HepG2 (cell line): ENCODE measurements around the gene VWA7. TPM values are rescaled to one million over a fixed set of nuclear protein-coding genes. Genes with fewer than 3 reads are reported as not detected.

Source experiments
- CBX2 ChIP-seq, 2 experiments: fragments of 200-600 bp in 1 of 2; sonication (generic); formaldehyde crosslinking in 1 of 2; IDR thresholded peaks; 2 replicates each; pipeline versions ENCODE4 v1.7.0 to v1.8.1; 2018 to 2022; ENCODE audit warnings: low read depth in 2 of 2, low read length in 1 of 2, mild to moderate bottlenecking in 1 of 2, missing genetic modification reagents in 1 of 2
- CSRNP1 ChIP-seq: sonication (generic); formaldehyde crosslinking; IDR thresholded peaks from 2 replicates; pipeline ENCODE4 v1.8.1; 2023; ENCODE audit warnings: mild to moderate bottlenecking, missing genetic modification reagents
- FOXC1 ChIP-seq: sonication (generic); formaldehyde crosslinking; IDR thresholded peaks from 2 replicates; pipeline ENCODE4 v1.8.0; 2022; ENCODE audit warnings: mild to moderate bottlenecking, missing genetic modification reagents, borderline replicate concordance
- ISL2 ChIP-seq: sonication (generic); formaldehyde crosslinking; IDR thresholded peaks from 2 replicates; pipeline ENCODE4 v1.5.0; 2020; ENCODE audit warnings: missing genetic modification reagents
- JDP2 ChIP-seq: sonication (generic); formaldehyde crosslinking; IDR thresholded peaks from 2 replicates; pipeline ENCODE4 v1.8.1; 2022; ENCODE audit warnings: missing genetic modification reagents, borderline replicate concordance
- KAT2B ChIP-seq: fragments of 150-350 bp; IDR thresholded peaks from 2 replicates; pipeline ENCODE4 v1.6.1; 2014; ENCODE audit warnings: low read depth, low read length, borderline replicate concordance
- KMT2B ChIP-seq: IDR thresholded peaks from 2 replicates; pipeline ENCODE4 v1.6.1; 2016; ENCODE audit warnings: missing genetic modification reagents, missing compliant biosample characterization
- MAFF ChIP-seq: IDR thresholded peaks from 2 replicates; pipeline ENCODE4 v1.6.1; 2011; ENCODE audit warnings: low read depth, low read length, improper control_type of control experiment
- MAZ ChIP-seq, 2 experiments: sonication (generic) in 1 of 2; formaldehyde crosslinking in 1 of 2; IDR thresholded peaks; 2 replicates each; pipeline versions ENCODE4 v1.5.0 to v1.6.1; 2012 to 2020; ENCODE audit warnings: low read depth in 2 of 2, mild to moderate bottlenecking in 2 of 2, borderline replicate concordance in 1 of 2, improper control_type of control experiment in 1 of 2, low read length in 1 of 2, missing genetic modification reagents in 1 of 2, moderate library complexity in 1 of 2
- MBD4 ChIP-seq: IDR thresholded peaks from 2 replicates; pipeline ENCODE4 v1.6.1; 2012; ENCODE audit warnings: low read length, inconsistent platforms, borderline replicate concordance
- MED8 ChIP-seq: sonication (generic); formaldehyde crosslinking; IDR thresholded peaks from 2 replicates; pipeline ENCODE4 v1.8.1; 2023; ENCODE audit warnings: mild to moderate bottlenecking, missing genetic modification reagents; ENCODE audit not compliant: insufficient replicate concordance
- MYPOP ChIP-seq: sonication (generic); formaldehyde crosslinking; IDR thresholded peaks from 2 replicates; pipeline ENCODE4 v1.8.1; 2023; ENCODE audit warnings: mild to moderate bottlenecking, moderate library complexity, missing genetic modification reagents
- NFE2L2 ChIP-seq: fragments of 150-350 bp; IDR thresholded peaks from 2 replicates; pipeline ENCODE4 v1.6.1; 2014; ENCODE audit warnings: low read length
- SNAPC2 ChIP-seq: sonication (generic); formaldehyde crosslinking; IDR thresholded peaks from 2 replicates; pipeline ENCODE4 v1.8.1; 2022; ENCODE audit warnings: mild to moderate bottlenecking, missing genetic modification reagents
- ZNF136 ChIP-seq: sonication (generic); formaldehyde crosslinking; IDR thresholded peaks from 2 replicates; pipeline ENCODE4 v1.8.1; 2022; ENCODE audit warnings: low read depth, mild to moderate bottlenecking, moderate library complexity, missing genetic modification reagents
- ZNF230 ChIP-seq: sonication (generic); formaldehyde crosslinking; IDR thresholded peaks from 2 replicates; pipeline ENCODE4 v1.4.0; 2020; ENCODE audit warnings: mild to moderate bottlenecking, missing genetic modification reagents
- ZNF317 ChIP-seq: sonication (generic); formaldehyde crosslinking; IDR thresholded peaks from 2 replicates; pipeline ENCODE4 v1.5.0; 2020; ENCODE audit warnings: mild to moderate bottlenecking, missing genetic modification reagents
- ZNF432 ChIP-seq: sonication (generic); formaldehyde crosslinking; IDR thresholded peaks from 2 replicates; pipeline ENCODE4 v1.5.0; 2020; ENCODE audit warnings: missing genetic modification reagents, mild to moderate bottlenecking, borderline replicate concordance
- ZNF556 ChIP-seq: sonication (generic); formaldehyde crosslinking; IDR thresholded peaks from 2 replicates; pipeline ENCODE4 v1.4.0; 2020; ENCODE audit warnings: mild to moderate bottlenecking, missing genetic modification reagents, borderline replicate concordance
- ZNF574 ChIP-seq: sonication (generic); formaldehyde crosslinking; IDR thresholded peaks from 2 replicates; pipeline ENCODE4 v1.4.0; 2020; ENCODE audit warnings: missing genetic modification reagents
- ZNF576 ChIP-seq: sonication (generic); formaldehyde crosslinking; IDR thresholded peaks from 2 replicates; pipeline ENCODE4 v1.4.0; 2020; ENCODE audit warnings: mild to moderate bottlenecking, missing genetic modification reagents
- ZNF615 ChIP-seq: sonication (generic); formaldehyde crosslinking; IDR thresholded peaks from 2 replicates; pipeline ENCODE4 v1.5.0; 2020; ENCODE audit warnings: mild to moderate bottlenecking, missing genetic modification reagents, borderline replicate concordance
- ZNF777 ChIP-seq: sonication (generic); formaldehyde crosslinking; IDR thresholded peaks from 2 replicates; pipeline ENCODE4 v1.4.0; 2020; ENCODE audit warnings: missing genetic modification reagents
- ZNF792 ChIP-seq: IDR thresholded peaks from 2 replicates; pipeline ENCODE4 v1.6.1; 2016
- ZSCAN29 ChIP-seq: sonication (generic); formaldehyde crosslinking; conservative IDR thresholded peaks from 2 replicates; pipeline ENCODE4 v1.4.0; 2020; ENCODE audit warnings: mild to moderate bottlenecking, missing genetic modification reagents
- polyA plus RNA-seq, 8 experiments: library from polyadenylated mRNA; depleted of rRNA in 3 of 8; stranded (reverse) in 7 of 8; unstranded in 1 of 8; fragments of >200 nt; fragmentation: Illumina TruSeq in 4 of 8; extraction: Trizol in 4 of 8; gene quantifications; 2 replicates each; pipeline versions ENCODE4 v1.2.1 to v1.2.3, GENCODE V29; 2011 to 2016; ENCODE audit warnings: low read depth in 4 of 8, missing spikeins in 1 of 8, mixed read lengths in 1 of 8; ENCODE audit not compliant: insufficient read depth in 1 of 8
- total RNA-seq, 5 experiments: library from RNA; depleted of rRNA; stranded (reverse); fragments of >200 nt; fragmentation: Illumina TruSeq; extraction: Trizol; gene quantifications; 2 replicates each; pipeline ENCODE4 v1.2.3, GENCODE V29; 2016; ENCODE audit warnings: low read depth in 1 of 5

The VWA7 gene
- total and polyA plus RNA-seq, 2 of the 13 experiments (the other 11 are each of a cell fraction or from before 2014, with no cell fraction given), result 0.86 to 3.3 TPM

GRCh38 chr6:31769684-31770371 is 7.3 kb downstream of the VWA7 start (continued):
- no peak for TF ChIP-seq ZNF576 (CRISPR knock-in tag)
- TF ChIP-seq ZNF615 (CRISPR knock-in tag), result no peak
- TF ChIP-seq MAZ (IDR thresholded peaks at IDR 0.05; ENCODE audit: borderline replicate concordance, low read depth, low read length), result no peak
- TF ChIP-seq MAZ (CRISPR knock-in tag; IDR thresholded peaks at IDR 0.05; ENCODE audit: low read depth), result peak; percentile 89
- 0 out of 2 replicates have a peak, but pooled peaks have one; percentile 19 for TF ChIP-seq ISL2 (CRISPR knock-in tag)
- TF ChIP-seq ZSCAN29 (CRISPR knock-in tag), result 0 out of 2 replicates have a peak, but pooled peaks have one; percentile 25
- TF ChIP-seq ZNF136 (CRISPR knock-in tag), result no peak
- TF ChIP-seq MAFF, result no peak
- TF ChIP-seq ZNF792 (CRISPR knock-in tag), result 0 out of 2 replicates have a peak, but pooled peaks have one; percentile 32
- no peak for TF ChIP-seq ZNF574
- peak; percentile 43 for TF ChIP-seq MED8 (CRISPR knock-in tag)
- TF ChIP-seq ZNF556 (CRISPR knock-in tag), result no peak
- TF ChIP-seq ZNF230 (CRISPR knock-in tag), result no peak
- TF ChIP-seq ZNF317 (CRISPR knock-in tag), result no peak
- TF ChIP-seq CSRNP1 (CRISPR knock-in tag), result no peak
- TF ChIP-seq MBD4, result no peak
- 0 out of 2 replicates have a peak, but pooled peaks have one; percentile 47 for TF ChIP-seq FOXC1 (CRISPR knock-in tag)
- TF ChIP-seq CBX2 (IDR thresholded peaks at IDR 0.05; ENCODE audit: low read depth, low read length), result no peak
- TF ChIP-seq CBX2 (CRISPR knock-in tag; IDR thresholded peaks at IDR 0.05; ENCODE audit: low read depth), result no peak
- no peak for TF ChIP-seq ZNF777 (CRISPR knock-in tag)
- TF ChIP-seq KAT2B, result no peak
- TF ChIP-seq ZNF432 (CRISPR knock-in tag), result no peak
- TF ChIP-seq JDP2 (CRISPR knock-in tag), result no peak
- 0 out of 2 replicates have a peak, but pooled peaks have one; percentile 48 for TF ChIP-seq KMT2B (CRISPR knock-in tag)
- no peak for TF ChIP-seq MYPOP
- TF ChIP-seq NFE2L2, result no peak
- TF ChIP-seq SNAPC2 (CRISPR knock-in tag), result no peak
